Urothelium cell line (cell line): ENCODE results near the gene CRTC1.

Experiments
- DNase-seq: peaks from one replicate; pipeline ENCODE4 v3.0.0; 2011; ENCODE audit warnings: low spot score, mixed read lengths
- FAIRE-seq: peaks from 2 replicates; lab custom pipeline; 2011; peaks lifted over from hg19 to GRCh38; lab: Jason Lieb, UNC

The CRTC1 gene

DNA sequence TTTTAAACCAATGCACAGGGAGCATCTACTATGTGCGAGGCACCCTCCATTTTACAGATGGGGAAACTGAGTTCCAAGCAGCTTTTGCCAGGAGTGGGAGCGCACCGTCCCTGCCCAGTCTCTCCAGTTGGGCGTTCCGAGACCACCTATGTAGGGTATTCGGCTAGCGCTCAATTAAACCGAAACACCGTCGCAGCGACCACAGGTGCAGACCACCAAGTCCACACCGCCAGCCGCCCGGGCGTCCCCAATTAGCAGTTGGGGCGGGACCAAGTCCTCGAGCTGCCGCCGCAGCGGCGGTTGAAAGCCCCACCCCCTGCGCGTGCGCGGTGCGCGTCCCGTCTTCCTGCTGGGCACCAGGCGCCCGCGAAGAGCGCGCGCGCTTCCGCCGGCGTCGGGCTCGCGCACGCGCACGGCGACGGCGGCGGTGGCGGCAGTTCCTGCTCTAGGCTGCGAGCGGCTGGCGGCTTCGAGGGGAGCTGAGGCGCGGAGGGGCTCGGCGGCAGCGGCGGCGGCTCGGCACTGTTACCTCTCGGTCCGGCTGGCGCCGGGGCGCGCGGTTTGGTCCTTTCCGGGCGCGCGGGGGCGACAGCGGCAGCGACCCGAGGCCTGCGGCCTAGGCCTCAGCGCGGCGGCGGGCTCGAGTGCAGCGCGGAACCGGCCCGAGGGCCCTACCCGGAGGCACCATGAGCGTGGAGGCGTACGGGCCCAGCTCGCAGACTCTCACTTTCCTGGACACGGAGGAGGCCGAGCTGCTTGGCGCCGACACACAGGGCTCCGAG lies 148.2 kb downstream of the CRTC1 start, which contains the start of gene UPF1:
TSS of gene UPF1 (plus strand) at position 436 of the 782 bp plus-strand sequence. CDS start at position 687, 251 bp downstream.
- peak; percentile 93 for DNase-seq
- no peak for FAIRE-seq
